Measurements from ENCODE around the gene IFI16. TPM values are rescaled to one million over a fixed set of nuclear protein-coding genes. Genes with fewer than 3 reads are reported as not detected.
"Not testable (repeated sequence)": the region's sequence is repeated elsewhere in the genome, so short reads cannot be mapped to it uniquely, and the experiment has no call there.

The IFI16 gene
- total RNA-seq, 2 donors from 2014 or later: 68.0 to 82.8 TPM

DNA sequence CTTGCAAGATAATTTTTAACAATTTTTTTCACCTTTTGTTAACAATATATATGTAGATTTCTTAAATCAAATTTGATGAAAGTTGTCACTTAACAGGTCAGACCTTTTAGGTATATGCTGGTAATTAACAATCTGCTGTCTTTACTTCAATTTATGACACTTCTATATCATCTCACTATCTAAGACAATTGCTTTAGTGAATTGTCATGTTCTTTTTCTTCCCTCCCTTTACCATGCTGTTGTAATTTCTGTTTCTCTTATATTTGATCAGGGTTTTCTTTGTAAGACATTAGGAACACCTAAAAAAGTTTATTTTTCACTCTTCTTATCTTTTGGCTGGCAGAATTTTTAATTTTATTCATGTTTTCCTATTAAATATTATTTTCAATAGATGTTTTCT is 2.0 kb downstream of the IFI16 start:
- no peak for ATAC-seq
- peaks cover 54% of the 10 kb centered on the region for H3K4me1 Mint-ChIP-seq
- H3K36me3 Mint-ChIP-seq (ENCODE audit: low read depth): peaks cover 19% of the 10 kb centered on the region
- H3K4me3 Mint-ChIP-seq: peak overlapping the region; percentile 92
- H3K27me3 Mint-ChIP-seq: no peaks in the 10 kb centered on the region
- H3K9me3 ChIP-seq (ENCODE audit: control insufficient read depth, low read length, poor library complexity, severe bottlenecking): no peaks in the 10 kb centered on the region
- DNase-seq: no peak
- peak overlapping the region; percentile 99 for H3K27ac Mint-ChIP-seq

- Mint-ChIP-seq H3K27me3 (no peaks in the 10 kb centered on the region), H3K27ac (peak overlapping the region; percentile 99), H3K36me3 (ENCODE audit: low read depth) (peaks cover 21% of the 10 kb centered on the region), H3K4me3 (peak overlapping the region; percentile 97), H3K4me1 (peaks cover 55% of the 10 kb centered on the region)
- H3K9me3 ChIP-seq (ENCODE audit: control insufficient read depth, low read length, poor library complexity, severe bottlenecking): no peaks in the 10 kb centered on the region
- DNase-seq (no peak), ATAC-seq (peak; percentile 50)
Measured at GRCh38 chr1:159012495-159012894, 2.8 kb downstream of the IFI16 start.

GRCh38 chr1:159014003-159014571 is 4.4 kb downstream of the IFI16 start:
- Mint-ChIP-seq H3K27ac (peak overlapping the region; percentile 99), H3K27me3 (no peaks in the 10 kb centered on the region), H3K4me1 (peaks cover 53% of the 10 kb centered on the region), H3K4me3 (peak overlapping the region; percentile 97), H3K36me3 (ENCODE audit: low read depth) (peaks cover 26% of the 10 kb centered on the region)
- DNase-seq: no peak
- no peak for ATAC-seq
- H3K9me3 ChIP-seq (ENCODE audit: control insufficient read depth, low read length, poor library complexity, severe bottlenecking): no peaks in the 10 kb centered on the region

DNA sequence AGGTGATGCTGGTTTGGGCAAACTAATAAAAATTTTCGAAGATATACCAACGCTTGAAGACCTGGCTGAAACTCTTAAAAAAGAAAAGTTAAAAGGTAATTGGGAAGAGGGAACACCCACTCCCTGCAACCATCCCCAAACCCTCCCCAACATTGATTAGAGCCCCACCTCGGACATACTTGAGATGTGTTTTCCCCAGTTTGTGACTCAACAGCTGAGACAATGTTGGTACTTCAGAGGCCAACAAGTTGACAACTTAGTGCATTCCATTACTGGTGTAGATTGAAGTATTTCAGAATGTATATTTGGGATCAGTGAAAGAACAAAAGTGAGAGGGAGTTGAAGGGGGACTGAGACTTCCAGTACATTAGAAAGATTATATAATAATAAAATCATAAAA is 5.1 kb downstream of the IFI16 start:
- DNase-seq (no peak), ATAC-seq (no peak)
- peaks cover 26% of the 10 kb centered on the region for H3K36me3 Mint-ChIP-seq (ENCODE audit: low read depth)
- H3K27ac Mint-ChIP-seq: peak overlapping the region; percentile 99
- H3K4me1 Mint-ChIP-seq: peaks cover 57% of the 10 kb centered on the region
- H3K27me3 Mint-ChIP-seq: no peaks in the 10 kb centered on the region
- H3K9me3 ChIP-seq (ENCODE audit: control insufficient read depth, low read length, poor library complexity, severe bottlenecking): no peaks in the 10 kb centered on the region
- H3K4me3 Mint-ChIP-seq: peak overlapping the region; percentile 97

DNA sequence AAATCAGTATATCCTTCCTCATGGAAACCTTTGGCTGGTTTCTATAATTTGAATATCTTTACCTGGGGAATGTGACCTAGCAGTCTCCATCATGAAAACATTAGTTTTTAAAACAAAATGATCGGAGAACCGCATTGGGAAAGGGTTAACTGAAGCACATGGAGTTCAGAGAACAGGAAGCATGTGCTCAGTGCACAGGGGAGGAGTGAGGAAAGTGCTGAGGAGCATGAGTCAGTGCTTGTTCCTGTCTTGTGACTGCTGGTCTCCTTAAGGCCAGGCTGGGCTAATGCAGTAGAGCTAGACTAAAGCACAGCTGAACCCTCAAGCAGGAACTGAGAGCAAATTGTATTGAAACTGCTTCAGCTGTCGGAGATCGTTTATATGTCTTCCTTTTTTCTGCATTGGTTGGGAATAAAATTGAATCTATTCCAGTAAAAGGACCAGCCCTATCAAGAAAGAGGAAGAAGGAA is 5.8 kb downstream of the IFI16 start:
- Mint-ChIP-seq H3K27me3 (no peaks in the 10 kb centered on the region), H3K27ac (peak overlapping the region; percentile 99), H3K4me1 (peaks cover 59% of the 10 kb centered on the region), H3K4me3 (peak overlapping the region; percentile 97), H3K36me3 (ENCODE audit: low read depth) (peaks cover 22% of the 10 kb centered on the region)
- ATAC-seq (peak; percentile 94), DNase-seq (peak; percentile 22 to 50 (median 36))
- H3K9me3 ChIP-seq (ENCODE audit: control insufficient read depth, low read length, poor library complexity, severe bottlenecking): no peaks in the 10 kb centered on the region

DNA sequence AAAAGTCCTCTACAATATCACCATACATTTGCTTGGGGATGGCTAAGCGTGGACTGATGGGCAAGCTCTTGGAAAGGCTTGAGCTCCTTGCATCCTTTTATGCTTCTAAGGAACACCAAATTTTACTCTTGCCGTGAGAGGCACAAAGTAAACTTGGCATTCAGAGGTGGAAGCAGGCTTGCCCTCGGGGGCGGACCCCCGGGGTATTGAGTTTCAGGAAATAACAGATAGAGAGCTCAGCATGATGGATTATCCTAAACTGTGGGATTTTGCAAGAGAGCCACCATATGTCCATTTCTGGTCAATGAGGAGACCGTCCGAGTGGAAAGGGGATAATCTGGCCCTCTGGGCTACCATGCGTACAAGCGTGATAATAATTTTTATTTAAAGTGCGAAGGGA is 14.0 kb downstream of the IFI16 start:
- peak overlapping the region; percentile 24 for H3K27ac Mint-ChIP-seq
- peaks cover 23% of the 10 kb centered on the region for H3K36me3 Mint-ChIP-seq (ENCODE audit: low read depth)
- H3K4me3 Mint-ChIP-seq: no peak overlapping the region
- no peaks in the 10 kb centered on the region for H3K27me3 Mint-ChIP-seq
- ATAC-seq: no peak
- no peak for DNase-seq
- H3K9me3 ChIP-seq (ENCODE audit: control insufficient read depth, low read length, poor library complexity, severe bottlenecking): no peaks in the 10 kb centered on the region
- H3K4me1 Mint-ChIP-seq: peaks cover 60% of the 10 kb centered on the region

DNA sequence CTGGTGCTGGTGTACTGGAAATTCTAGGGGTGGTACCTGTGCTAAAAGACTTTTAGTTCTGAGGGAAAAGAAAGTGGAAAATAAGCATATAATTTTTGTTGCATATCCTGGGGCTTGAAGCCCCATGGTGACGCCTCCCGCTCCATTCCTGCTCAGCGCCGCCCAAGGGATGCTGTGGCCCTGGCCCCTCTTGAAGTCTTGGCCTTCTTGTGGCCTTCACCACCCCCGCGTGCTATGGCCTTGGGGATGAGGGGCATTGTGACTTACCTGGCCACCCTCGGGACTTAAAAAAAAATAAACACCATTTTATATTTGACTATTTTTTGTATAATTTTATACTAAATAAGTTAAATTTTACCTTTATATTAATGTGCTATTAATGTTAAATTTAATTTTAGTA is 15.3 kb downstream of the IFI16 start:
- H3K36me3 Mint-ChIP-seq (ENCODE audit: low read depth): peaks cover 25% of the 10 kb centered on the region
- H3K4me3 Mint-ChIP-seq: peak overlapping the region; percentile 9
- peaks cover 52% of the 10 kb centered on the region for H3K4me1 Mint-ChIP-seq
- no peak for ATAC-seq
- no peak overlapping the region for H3K27ac Mint-ChIP-seq
- no peak for DNase-seq
- H3K27me3 Mint-ChIP-seq: no peaks in the 10 kb centered on the region
- H3K9me3 ChIP-seq (ENCODE audit: control insufficient read depth, low read length, poor library complexity, severe bottlenecking): no peaks in the 10 kb centered on the region

DNA sequence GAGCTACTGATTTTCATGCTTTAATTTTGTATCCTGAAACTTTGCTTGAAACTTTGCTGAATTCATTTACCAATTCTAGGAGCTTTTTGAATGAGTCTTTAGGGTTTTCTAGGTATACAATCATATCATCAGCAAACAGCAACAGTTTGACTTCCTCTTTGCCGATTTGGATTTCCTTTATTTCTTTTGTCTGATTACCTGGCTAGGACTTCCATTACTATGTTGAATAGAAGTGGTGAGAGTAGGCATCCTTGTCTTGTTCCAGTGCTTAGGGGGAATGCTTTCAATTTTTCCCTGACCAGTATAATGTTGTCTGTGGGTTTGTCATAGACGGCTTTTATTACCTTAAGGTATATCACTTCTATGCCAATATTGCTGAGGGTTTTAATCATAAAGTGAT is 17.1 kb downstream of the IFI16 start:
- Mint-ChIP-seq H3K27ac (peak overlapping the region; percentile 79), H3K4me3 (peak overlapping the region; percentile 74), H3K36me3 (ENCODE audit: low read depth) (peaks cover 24% of the 10 kb centered on the region), H3K4me1 (peaks cover 50% of the 10 kb centered on the region)
- DNase-seq; H3K27me3 Mint-ChIP-seq; H3K9me3 ChIP-seq (ENCODE audit: control insufficient read depth, low read length, poor library complexity, severe bottlenecking); ATAC-seq: not testable (repeated sequence)

DNA sequence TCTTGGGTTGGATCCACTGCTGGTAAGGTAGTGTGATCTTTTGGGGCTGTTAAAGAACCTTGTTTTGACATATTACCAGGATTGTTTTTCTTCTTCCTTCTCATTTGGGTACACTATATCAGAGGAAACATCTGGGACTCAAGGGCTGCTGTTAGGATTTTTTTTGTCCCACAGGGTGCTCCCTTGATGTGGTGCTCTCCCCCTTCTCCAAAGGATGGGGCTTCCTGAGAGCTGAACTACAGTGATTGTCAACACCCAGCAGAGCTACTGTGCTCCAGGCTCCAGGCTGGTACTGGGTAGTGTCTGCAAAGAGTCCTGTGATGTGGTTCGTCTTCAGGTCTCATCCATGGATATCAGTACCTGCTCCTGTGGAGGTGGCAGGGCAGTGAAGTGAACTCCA is 20.6 kb downstream of the IFI16 start:
- H3K9me3 ChIP-seq (ENCODE audit: control insufficient read depth, low read length, poor library complexity, severe bottlenecking): no peaks in the 10 kb centered on the region
- H3K4me3 Mint-ChIP-seq: no peak overlapping the region
- peaks cover 23% of the 10 kb centered on the region for H3K36me3 Mint-ChIP-seq (ENCODE audit: low read depth)
- no peak for DNase-seq
- H3K27me3 Mint-ChIP-seq: no peaks in the 10 kb centered on the region
- peaks cover 42% of the 10 kb centered on the region for H3K4me1 Mint-ChIP-seq
- no peak for ATAC-seq
- peak overlapping the region; percentile 56 for H3K27ac Mint-ChIP-seq

- Mint-ChIP-seq H3K4me1 (peaks cover 36% of the 10 kb centered on the region), H3K36me3 (ENCODE audit: low read depth) (peaks cover 18% of the 10 kb centered on the region), H3K27me3 (no peaks in the 10 kb centered on the region), H3K4me3 (no peak overlapping the region), H3K27ac (peak overlapping the region; percentile 56)
- H3K9me3 ChIP-seq (ENCODE audit: control insufficient read depth, low read length, poor library complexity, severe bottlenecking): no peaks in the 10 kb centered on the region
- DNase-seq (no peak), ATAC-seq (no peak)
Measured at GRCh38 chr1:159030877-159031447, 21.3 kb downstream of the IFI16 start.

DNA sequence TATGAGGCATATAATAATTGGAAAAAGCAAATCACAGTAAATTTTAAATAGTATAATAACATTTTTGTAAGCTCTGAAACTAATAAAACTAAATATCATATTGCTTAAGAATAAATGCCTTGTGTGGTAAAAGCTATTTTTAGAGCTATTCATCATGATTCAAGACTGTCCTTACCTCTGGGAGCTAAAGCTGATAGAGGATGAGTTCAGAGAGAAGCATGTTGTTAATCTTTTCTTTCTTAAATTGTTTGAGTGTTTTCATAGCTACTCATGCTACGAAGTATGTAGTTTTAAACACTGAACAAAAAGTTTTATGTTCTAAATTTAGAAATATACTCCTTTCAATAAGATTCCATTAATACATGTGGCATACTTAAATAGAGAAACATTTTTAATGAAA is 30.5 kb downstream of the IFI16 start:
- no peaks in the 10 kb centered on the region for H3K27me3 Mint-ChIP-seq
- H3K9me3 ChIP-seq (ENCODE audit: control insufficient read depth, low read length, poor library complexity, severe bottlenecking): no peaks in the 10 kb centered on the region
- no peak overlapping the region for H3K4me3 Mint-ChIP-seq
- peaks cover 26% of the 10 kb centered on the region for H3K4me1 Mint-ChIP-seq
- peaks cover 8% of the 10 kb centered on the region for H3K36me3 Mint-ChIP-seq (ENCODE audit: low read depth)
- no peak for ATAC-seq
- H3K27ac Mint-ChIP-seq: peak overlapping the region; percentile 94
- DNase-seq: no peak

DNA sequence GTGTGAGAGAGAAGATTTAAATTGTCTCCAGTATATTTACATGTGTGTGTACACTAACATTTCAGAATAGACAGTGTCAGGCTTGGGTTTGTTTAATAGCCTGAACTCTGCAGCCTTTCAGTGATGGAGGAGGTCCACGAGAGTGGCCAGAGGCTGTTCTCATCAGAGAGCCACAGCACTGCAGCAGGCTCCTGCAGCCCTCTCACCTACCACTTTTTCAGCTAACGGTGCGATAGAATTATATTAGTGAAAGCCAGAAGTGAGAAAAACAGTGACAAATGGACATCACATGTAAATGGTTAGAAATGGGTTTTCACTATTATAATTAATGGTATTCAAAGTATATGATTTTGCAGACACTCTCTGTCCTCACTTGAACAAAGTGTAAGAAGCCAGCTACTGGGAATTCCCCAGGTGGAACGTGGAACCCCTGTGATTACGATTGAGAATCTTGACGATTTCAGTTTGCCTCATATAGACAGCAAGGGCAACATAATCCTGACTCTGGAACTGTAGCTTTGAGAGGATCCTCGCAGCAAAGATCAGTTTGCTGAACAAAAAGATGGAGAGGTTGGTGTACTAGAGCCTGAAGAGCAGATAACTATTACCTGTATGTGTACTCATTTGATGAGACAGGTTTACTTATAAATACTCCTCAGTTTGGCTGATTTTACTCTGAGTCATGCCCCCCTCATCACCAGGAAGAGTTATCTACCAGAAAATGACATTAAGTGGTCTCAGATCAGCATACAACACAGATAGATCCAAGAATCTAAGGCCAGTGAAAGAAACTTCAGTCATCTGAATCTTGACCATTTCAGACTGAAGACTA is 31.4 kb downstream of the IFI16 start:
- no peak overlapping the region for H3K4me3 Mint-ChIP-seq
- no peaks in the 10 kb centered on the region for H3K27me3 Mint-ChIP-seq
- peaks cover 10% of the 10 kb centered on the region for H3K36me3 Mint-ChIP-seq (ENCODE audit: low read depth)
- H3K27ac Mint-ChIP-seq: peak overlapping the region; percentile 94
- H3K4me1 Mint-ChIP-seq: peaks cover 30% of the 10 kb centered on the region
- H3K9me3 ChIP-seq (ENCODE audit: control insufficient read depth, low read length, poor library complexity, severe bottlenecking): no peaks in the 10 kb centered on the region
- DNase-seq (no peak), ATAC-seq (peak; percentile 77)

- ATAC-seq: peak; percentile 66
- Mint-ChIP-seq H3K27ac (peak overlapping the region; percentile 90), H3K4me1 (peaks cover 28% of the 10 kb centered on the region), H3K36me3 (ENCODE audit: low read depth) (peaks cover 16% of the 10 kb centered on the region), H3K4me3 (peak overlapping the region; percentile 83)
- H3K9me3 ChIP-seq (ENCODE audit: control insufficient read depth, low read length, poor library complexity, severe bottlenecking); H3K27me3 Mint-ChIP-seq; DNase-seq: not testable (repeated sequence)
Measured at GRCh38 chr1:159046486-159046885, 36.8 kb downstream of the IFI16 start.
